AG09309 (cell line): ENCODE measurements around the gene MAD1L1.

Experiments used
- DNase-seq: peaks from one replicate; pipeline ENCODE4 v3.0.0-alpha.2; 2010; ENCODE audit warnings: low read depth
- H3K4me3 ChIP-seq: 2 replicates; pipeline ENCODE4 v1.5.1; 2011; ENCODE audit warnings: mild to moderate bottlenecking, low read depth, low read length, moderate library complexity; ENCODE audit not compliant: control insufficient read depth
- CTCF ChIP-seq: IDR thresholded peaks from 2 replicates; pipeline ENCODE4 v1.5.1; 2011; ENCODE audit warnings: mild to moderate bottlenecking, low read depth, low read length, inconsistent platforms; ENCODE audit not compliant: insufficient read depth, control insufficient read depth; ENCODE audit errors: missing control alignments

Gene MAD1L1

GRCh38 chr7:2243458-2243857, 10.7 kb upstream of the MAD1L1 start:
- H3K4me3 ChIP-seq: peak overlapping the region; percentile 55; the same call in 1 of the 2 replicates
- TF ChIP-seq CTCF: no peak
- DNase-seq: no peak

- DNase-seq: no peak
- peak; percentile 20 for TF ChIP-seq CTCF
- peak overlapping the region; percentile 55 for H3K4me3 ChIP-seq
Observed at GRCh38 chr7:2242541-2243429, 10.0 kb upstream of the MAD1L1 start.

DNA sequence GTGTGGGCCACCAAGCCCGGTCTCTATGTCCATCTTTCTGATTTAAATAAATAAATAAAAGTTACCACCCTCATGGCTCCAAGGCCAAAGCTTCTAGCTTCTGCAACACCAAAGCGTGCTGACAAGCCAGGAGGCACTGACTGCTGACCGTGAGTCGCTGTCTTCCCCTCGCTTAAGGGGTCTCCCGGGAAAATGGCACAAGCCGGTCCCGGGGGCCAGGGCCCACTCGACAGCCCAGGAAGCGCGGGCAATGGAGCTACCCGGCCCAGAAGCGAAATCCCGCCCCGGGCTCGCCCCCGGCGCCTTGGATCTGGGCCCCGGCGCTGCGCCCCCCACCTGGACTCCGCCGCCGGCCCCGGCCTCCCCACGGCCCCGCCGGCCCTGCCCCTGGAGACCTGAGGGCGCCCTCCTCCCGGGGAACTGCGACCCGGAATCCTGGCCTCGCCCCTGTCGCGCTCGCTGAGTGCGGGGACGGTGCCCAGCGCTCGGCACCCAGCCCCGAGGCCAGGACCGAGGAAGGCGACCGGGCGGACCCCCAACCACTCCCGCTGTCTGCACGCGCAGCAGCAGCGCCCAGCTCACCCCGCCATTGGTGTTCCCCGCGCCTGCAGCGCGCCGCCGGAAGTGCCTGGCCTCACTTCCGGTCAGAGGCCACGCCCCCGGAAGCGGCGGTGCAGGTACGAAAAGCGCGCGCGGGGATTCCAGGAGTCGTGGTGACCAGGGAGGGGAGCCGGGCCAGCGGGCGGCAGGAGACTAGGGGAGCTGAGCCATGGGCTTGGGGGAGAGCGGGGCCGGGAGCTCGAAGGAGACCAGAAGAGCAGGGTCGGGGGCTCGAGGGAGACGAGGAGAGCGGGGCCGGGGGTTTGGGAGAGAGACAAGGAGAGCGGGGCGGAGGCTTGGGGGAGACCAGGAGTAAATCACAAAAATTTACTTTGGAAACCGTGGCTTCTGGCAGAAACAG, 9.1 kb upstream of the MAD1L1 start, which contains the start of the genes MRM2 and NUDT1:
MRM2 (minus strand) TSS at position 626 of the 961 bp plus-strand sequence; CDS start at position 590, 36 bp downstream.
NUDT1 (plus strand) TSS at position 647 of the 961 bp plus-strand sequence. CDS start 2,349 bp downstream, outside the sequence.
- DNase-seq: no peak
- H3K4me3 ChIP-seq: peak within 1 kb of the TSS; percentile 55
- TF ChIP-seq CTCF: no peak

DNA sequence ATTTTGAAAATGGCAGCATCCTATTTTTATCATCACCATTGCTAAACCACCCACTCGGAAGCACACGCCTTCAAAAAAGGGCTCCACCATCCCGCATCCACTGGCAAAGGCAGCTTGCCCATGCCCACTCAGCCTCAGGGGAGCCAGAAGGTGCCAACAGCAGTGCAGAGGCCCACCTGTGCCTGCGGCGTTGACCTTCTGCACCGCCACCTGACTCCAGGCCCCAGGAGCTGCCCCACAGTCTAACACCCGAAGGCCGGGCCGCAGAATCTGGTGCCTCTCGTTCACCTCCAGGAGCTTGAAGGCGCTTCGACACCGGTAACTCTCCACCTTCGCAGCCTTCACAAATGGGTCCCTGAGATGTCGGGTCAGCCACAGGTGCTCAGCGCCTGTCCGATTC, 6.5 kb upstream of the MAD1L1 start:
- TF ChIP-seq CTCF: no peak
- no peak for DNase-seq
- H3K4me3 ChIP-seq: no peak overlapping the region

DNA sequence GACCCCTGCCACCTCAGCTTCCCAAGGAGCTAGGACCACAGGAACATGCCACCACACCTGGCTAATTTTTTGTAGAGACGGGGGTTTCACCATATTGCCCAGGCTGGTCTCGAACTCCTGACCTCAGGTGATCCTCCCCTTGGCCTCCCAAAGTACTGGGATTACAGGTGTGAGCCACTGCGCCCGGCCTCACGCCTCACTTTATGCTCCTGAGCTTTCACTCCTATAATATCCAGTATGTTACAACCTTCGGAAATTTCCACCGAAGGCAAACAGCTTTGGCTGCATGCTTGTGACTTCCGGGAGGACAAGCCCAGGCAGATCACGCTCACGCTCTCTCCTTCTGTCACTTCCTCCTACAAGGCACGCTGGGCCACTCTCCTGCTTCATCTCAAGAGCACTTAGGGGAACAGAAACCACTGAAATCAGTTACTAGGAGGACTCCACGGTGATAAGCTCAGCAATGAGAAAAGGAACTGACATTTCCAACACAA, 4.4 kb upstream of the MAD1L1 start:
- no peak for DNase-seq
- TF ChIP-seq CTCF: no peak
- no peak overlapping the region for H3K4me3 ChIP-seq

DNA sequence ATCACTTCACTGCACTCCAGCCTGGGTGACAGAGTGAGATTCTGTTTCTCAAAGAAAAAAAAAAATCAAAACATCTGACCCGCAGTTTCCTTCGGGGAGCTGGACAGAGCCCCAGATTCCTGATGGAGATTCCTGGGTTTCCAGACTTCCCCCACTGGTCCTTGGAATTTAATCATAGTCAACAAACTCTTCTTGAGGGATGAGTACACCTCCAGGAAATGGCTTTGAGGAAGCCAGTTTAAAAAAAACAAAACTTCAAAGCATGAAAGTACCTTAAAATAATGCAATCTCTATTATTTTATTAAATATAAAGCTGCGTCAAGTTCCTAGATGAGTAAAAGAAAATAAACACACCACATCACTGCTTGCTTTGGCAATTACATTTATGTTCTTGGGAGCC, 1.2 kb upstream of the MAD1L1 start:
- no peak overlapping the region for H3K4me3 ChIP-seq
- no peak for DNase-seq
- no peak for TF ChIP-seq CTCF
